Testis (tissue), 3 donors: Measurements from ENCODE around the gene NUCB1. TPM values are rescaled to one million over a fixed set of nuclear protein-coding genes. Genes with fewer than 3 reads are reported as not detected.
"Not testable (repeated sequence)": the region's sequence is repeated elsewhere in the genome, so short reads cannot be mapped to it uniquely, and the experiment has no call there.

Experiments used
- DNase-seq: peaks from one replicate; pipeline ENCODE4 v3.0.0-alpha.2; 2019
- H3K27ac ChIP-seq, 2 donors: fragments of 200-600 bp; sonication (generic); one replicate each; pipeline ENCODE4 v1.5.1; 2019
- H3K27me3 ChIP-seq: fragments of 200-600 bp; sonication (generic); one replicate; pipeline ENCODE4 v1.5.1; 2019
- H3K36me3 ChIP-seq: fragments of 200-600 bp; sonication (generic); one replicate; pipeline ENCODE4 v1.5.1; 2017; ENCODE audit warnings: low read depth; ENCODE audit errors: missing control alignments
- H3K4me1 ChIP-seq: fragments of 200-600 bp; sonication (generic); one replicate; pipeline ENCODE4 v1.5.1; 2019
- H3K4me3 ChIP-seq, 2 donors: fragments of 200-600 bp; sonication (generic); one replicate each; pipeline ENCODE4 v1.5.1; 2017 to 2019
- H3K9me3 ChIP-seq: fragments of 200-600 bp; sonication (generic); one replicate; pipeline ENCODE4 v1.5.1; 2017
- POLR2A ChIP-seq: fragments of 450-650 bp; IDR thresholded peaks from one replicate; pipeline ENCODE4 v1.6.1; 2017; ENCODE audit warnings: antibody characterized with exemption, mild to moderate bottlenecking, moderate library complexity
- WGBS, 2 donors: methylation state at CpG; one replicate each; pipeline ENCODE4 v1.1.5; 2018; 5-methylcytosine and 5-hydroxymethylcytosine counted together
- intact Hi-C: fragments of 100-400 bp; cut with DNase I; formaldehyde crosslinking; loops from one replicate; pipeline ENCODE4 v1.15.1; 2023; ENCODE audit warnings: low total_unique reads
- polyA plus RNA-seq: library from polyadenylated mRNA; stranded (reverse); fragments of 350-450 nt; fragmentation: Illumina TruSeq; extraction: RNeasy Lipid Tissue Mini Kit (QIAGEN cat#74804); gene quantifications from one replicate; pipeline ENCODE4 v1.2.3, GENCODE V29; 2014; ENCODE audit warnings: low read depth, low replicate concordance; ENCODE audit not compliant: insufficient read depth
- total RNA-seq, 2 donors: library from RNA; depleted of rRNA; stranded (reverse); fragments of >200 nt; gene quantifications; one replicate each; pipeline ENCODE4 v1.2.3, GENCODE V29; 2016
- TF ChIP-seq, protein P1 (sequence below), 3 experiments: fragments of 450-650 bp in 2 of 3; fragments of 200-600 bp in 1 of 3; sonication (generic) in 1 of 3; IDR thresholded peaks; one replicate each; pipeline ENCODE4 v1.5.1; 2016 to 2019; ENCODE audit warnings: antibody characterized with exemption in 3 of 3, mild to moderate bottlenecking in 2 of 3, moderate library complexity in 1 of 3

Gene NUCB1
- total and polyA plus RNA-seq, 3 donors from 2014 or later, result 136 to 208 (median 139) TPM

DNA sequence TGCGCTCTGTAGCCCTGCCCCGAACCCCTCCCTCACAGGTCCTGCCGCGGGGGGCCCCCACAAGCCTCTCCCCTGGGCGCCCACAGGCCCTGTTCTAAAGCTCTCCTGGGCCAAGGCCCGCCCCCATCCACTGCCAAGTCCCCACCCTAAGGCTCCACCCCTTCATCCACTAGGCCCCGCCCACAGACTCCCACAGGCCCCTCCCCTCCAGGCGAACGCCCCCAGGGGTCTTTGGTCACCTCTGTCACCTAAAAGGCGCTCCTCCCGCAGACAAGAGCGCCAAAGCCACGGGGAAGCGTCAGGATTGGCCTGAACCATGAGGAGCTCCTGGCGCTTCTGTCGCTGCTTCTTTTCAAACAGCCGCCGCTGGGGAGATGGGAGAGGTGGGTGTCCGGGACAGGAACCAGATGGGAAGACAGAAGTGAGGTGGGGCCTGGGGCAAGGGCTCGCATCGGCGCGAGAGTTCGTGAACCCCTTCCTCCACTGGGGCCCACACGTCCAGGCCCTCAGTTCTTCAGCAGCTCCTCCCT is 3.9 kb upstream of the NUCB1 start:
- Histone ChIP-seq H3K9me3 (no peaks in the 10 kb centered on the region), H3K36me3 (no peaks in the 10 kb centered on the region), H3K4me1 (peaks cover 6% of the 10 kb centered on the region), H3K27me3 (no peaks in the 10 kb centered on the region), H3K27ac (peak overlapping the region; percentile 6 to 39), H3K4me3 (peak overlapping the region; percentile 29 to 58)
- no peak for TF ChIP-seq POLR2A
- TF ChIP-seq, protein P1, sequence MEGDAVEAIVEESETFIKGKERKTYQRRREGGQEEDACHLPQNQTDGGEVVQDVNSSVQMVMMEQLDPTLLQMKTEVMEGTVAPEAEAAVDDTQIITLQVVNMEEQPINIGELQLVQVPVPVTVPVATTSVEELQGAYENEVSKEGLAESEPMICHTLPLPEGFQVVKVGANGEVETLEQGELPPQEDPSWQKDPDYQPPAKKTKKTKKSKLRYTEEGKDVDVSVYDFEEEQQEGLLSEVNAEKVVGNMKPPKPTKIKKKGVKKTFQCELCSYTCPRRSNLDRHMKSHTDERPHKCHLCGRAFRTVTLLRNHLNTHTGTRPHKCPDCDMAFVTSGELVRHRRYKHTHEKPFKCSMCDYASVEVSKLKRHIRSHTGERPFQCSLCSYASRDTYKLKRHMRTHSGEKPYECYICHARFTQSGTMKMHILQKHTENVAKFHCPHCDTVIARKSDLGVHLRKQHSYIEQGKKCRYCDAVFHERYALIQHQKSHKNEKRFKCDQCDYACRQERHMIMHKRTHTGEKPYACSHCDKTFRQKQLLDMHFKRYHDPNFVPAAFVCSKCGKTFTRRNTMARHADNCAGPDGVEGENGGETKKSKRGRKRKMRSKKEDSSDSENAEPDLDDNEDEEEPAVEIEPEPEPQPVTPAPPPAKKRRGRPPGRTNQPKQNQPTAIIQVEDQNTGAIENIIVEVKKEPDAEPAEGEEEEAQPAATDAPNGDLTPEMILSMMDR (IDR thresholded peaks at IDR 0.05), result no peak
- DNase-seq, result peak; percentile 78
- 8 to 11% methylated on average over 23 to 24 of the region's 25 CpGs for WGBS, 2 donors
- intact Hi-C loops, result no loop called here

DNA sequence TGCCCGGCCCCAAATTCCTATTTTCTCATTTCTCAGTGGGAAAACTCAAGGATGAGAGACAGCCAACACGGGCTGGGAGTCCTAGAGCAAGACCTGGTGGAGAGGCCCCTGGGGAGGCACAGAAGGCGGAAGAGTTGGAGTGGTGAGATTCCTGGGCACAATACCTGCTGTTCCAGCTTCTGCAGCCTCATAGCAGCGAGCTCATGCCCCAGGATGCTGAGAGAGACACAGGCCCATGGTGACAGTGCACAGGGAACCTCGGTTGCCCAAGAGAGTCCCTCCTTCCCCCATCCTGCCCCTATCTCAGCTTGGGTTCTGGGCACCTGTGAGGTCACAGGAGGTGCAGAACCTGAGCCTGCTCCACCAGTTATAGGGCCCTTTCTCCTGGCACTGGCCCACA is 2.9 kb upstream of the NUCB1 start:
- 84% methylated on average over 5 of the region's 5 CpGs for WGBS, 2 donors
- Histone ChIP-seq H3K27me3 (no peaks in the 10 kb centered on the region), H3K27ac (no peak overlapping the region), H3K36me3 (no peaks in the 10 kb centered on the region), H3K4me1 (peaks cover 10% of the 10 kb centered on the region), H3K4me3 (no peak overlapping the region), H3K9me3 (no peaks in the 10 kb centered on the region)
- intact Hi-C loops, result no loop called here
- TF ChIP-seq POLR2A, result no peak
- TF ChIP-seq, protein P1 (IDR thresholded peaks at IDR 0.05), result no peak
- no peak for DNase-seq

DNA sequence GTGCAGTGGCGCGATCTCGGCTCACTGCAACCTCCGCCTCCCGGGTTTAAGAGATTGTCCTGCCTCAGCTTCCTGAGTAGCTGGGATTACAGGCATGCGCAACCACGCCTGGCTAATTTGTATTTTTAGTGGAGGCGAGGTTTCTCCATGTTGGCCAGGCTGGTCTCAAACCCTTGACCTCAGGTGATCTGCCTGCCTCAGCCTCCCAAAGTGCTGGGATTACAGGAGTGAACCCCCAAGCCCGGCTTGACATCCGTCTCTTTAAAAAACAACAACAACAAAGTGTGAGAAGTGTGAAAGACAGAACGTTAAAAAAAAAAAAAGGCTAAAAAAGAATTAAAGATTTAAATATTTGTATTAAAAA is 744 bp upstream of the NUCB1 start:
- DNase-seq, intact Hi-C loops, H3K4me1 ChIP-seq, H3K27me3 ChIP-seq, H3K36me3 ChIP-seq, H3K9me3 ChIP-seq: not testable (repeated sequence)
- H3K27ac ChIP-seq, result peak overlapping the region; percentile 63 to 90
- H3K4me3 ChIP-seq, result peak overlapping the region; percentile 69 to 81
- WGBS, 2 donors, result 53 to 65% methylated on average over 11 of the region's 11 CpGs

DNA sequence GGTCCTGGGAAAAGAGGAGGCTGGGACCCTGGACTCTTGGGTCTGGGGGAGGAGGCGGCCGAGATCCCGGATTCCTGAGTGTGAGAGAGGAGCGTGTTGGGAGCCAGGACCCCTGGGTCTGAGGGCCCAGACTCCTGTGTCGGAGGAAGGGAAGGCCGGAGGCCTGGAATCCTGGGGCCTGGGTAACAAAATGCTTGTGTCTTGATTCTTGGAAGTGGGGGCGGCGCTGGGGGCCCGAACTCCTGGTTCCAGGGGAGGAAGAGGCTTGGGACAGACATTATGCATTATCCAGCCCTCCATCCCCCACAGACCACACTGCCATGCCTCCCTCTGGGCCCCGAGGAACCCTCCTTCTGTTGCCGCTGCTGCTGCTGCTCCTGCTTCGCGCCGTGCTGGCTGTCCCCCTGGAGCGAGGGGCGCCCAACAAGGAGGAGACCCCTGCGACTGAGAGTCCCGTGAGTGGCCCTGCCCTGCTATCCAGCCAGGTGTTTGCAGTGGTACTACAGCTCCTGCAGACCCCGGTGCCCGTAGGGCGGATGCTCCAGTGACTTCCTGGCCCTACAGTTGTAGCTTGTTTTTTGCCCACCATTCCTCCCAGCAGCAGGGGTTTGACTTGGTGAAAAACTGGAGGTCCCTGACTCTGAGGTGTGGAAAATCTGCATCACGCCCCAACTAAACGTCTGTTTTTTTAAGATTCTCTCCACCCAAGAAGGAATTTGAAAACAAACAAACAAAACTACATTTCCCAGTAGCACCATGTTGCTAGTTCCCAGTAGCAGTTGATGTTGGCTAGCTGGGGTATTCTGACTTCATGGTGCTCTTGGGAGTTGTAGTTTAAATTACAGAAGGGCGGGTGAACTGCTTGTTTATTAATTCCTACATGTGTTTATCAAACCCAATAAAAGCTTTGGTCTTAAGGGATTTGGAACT is 630 bp downstream of the NUCB1 start:
- 4 to 7% methylated on average over 21 to 24 of the region's 24 CpGs for WGBS, 2 donors
- intact Hi-C loops, result no loop called here

DNA sequence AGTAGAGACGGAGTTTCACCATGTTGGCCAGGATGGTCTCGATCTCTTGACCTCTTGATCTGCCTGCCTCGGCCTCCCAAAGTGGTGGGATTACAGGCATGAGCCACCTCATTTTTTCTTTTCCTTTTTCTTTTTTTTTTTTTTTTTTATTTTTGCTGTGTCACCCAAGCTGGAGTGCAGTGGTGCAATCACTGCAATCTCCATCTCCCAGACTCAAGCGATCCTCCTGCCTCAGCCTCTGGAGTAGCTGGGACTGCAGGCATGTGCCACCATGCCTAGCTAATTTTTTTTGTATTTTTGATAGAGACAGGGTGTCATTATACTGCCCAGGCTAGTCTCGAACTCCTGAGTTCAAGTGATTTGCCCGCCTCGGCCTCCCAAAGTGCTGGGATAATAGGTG is 2.2 kb downstream of the NUCB1 start:
- intact Hi-C loops, H3K9me3 ChIP-seq, H3K27me3 ChIP-seq, H3K4me3 ChIP-seq, H3K27ac ChIP-seq, H3K36me3 ChIP-seq, DNase-seq, H3K4me1 ChIP-seq: not testable (repeated sequence)
- 98% methylated on average over 7 of the region's 7 CpGs for WGBS, 2 donors

More for the DNA sequence above, 630 bp downstream of the NUCB1 start:
- Histone ChIP-seq H3K27me3 (no peaks in the 10 kb centered on the region), H3K36me3 (no peaks in the 10 kb centered on the region), H3K27ac (peak overlapping the region; percentile 63 to 90), H3K9me3 (no peaks in the 10 kb centered on the region), H3K4me3 (peak overlapping the region; percentile 69 to 81), H3K4me1 (peaks cover 10% of the 10 kb centered on the region)
- TF ChIP-seq POLR2A, result no peak
- TF ChIP-seq, protein P1 (IDR thresholded peaks at IDR 0.05), result no peak
- DNase-seq, result no peak

DNA sequence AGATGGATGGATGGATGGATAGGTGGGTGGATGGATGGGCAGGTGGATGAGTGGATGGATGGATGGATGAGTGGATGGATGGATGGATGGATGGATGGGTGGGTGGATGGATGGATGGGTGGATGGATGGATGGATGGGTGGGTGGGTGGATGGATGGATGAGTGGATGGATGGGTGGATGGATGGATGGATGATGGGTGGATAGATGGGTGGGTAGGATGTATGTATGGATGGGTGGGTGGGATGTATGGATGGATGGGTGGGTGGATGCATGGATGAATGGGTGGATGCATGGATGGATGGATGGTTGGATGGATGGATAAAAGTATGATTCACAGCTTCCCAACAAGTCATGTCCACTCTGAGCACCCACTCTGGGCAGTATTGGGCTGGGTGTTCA is 3.7 kb downstream of the NUCB1 start:
- H3K27me3 ChIP-seq, intact Hi-C loops, H3K4me1 ChIP-seq, H3K27ac ChIP-seq, H3K36me3 ChIP-seq, H3K4me3 ChIP-seq, H3K9me3 ChIP-seq, DNase-seq: not testable (repeated sequence)
